NCI-H128 (cell line): ENCODE results near the gene BCAS1.

ENCODE experiments used
- DNase-seq: peaks from one replicate; lab custom pipeline; 2025; ENCODE audit not compliant: unreplicated experiment; lab: John Stamatoyannopoulos, UW

BCAS1 gene

GRCh38 chr20:53964501-53965253 lies 105.7 kb downstream of the BCAS1 start:
- no peak for DNase-seq

GRCh38 chr20:53964067-53964466 lies 106.3 kb downstream of the BCAS1 start:
- no peak for DNase-seq

- DNase-seq: no peak
Measured at GRCh38 chr20:53963635-53964034, 106.8 kb downstream of the BCAS1 start.

DNA sequence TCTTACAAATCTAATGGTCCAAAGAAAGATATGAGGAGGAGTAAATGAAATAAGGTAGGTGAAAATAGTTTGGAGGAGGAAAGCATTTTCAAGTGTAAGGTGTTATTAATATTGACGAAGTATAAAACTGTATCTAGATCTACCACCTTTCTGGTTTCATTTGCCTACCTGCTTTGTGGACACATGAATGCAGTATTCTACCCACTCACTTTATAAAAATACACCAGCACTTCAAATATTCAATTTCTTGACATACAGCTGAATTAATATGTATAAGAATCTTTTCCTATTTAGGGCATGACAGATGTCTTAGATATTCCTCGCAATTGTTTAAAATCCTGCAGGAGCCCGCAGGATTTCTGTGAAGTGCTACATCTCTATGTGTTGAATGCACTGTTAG lies 108.0 kb downstream of the BCAS1 start:
- no peak for DNase-seq

GRCh38 chr20:53961527-53961926 lies 108.9 kb downstream of the BCAS1 start:
- DNase-seq: no peak

DNA sequence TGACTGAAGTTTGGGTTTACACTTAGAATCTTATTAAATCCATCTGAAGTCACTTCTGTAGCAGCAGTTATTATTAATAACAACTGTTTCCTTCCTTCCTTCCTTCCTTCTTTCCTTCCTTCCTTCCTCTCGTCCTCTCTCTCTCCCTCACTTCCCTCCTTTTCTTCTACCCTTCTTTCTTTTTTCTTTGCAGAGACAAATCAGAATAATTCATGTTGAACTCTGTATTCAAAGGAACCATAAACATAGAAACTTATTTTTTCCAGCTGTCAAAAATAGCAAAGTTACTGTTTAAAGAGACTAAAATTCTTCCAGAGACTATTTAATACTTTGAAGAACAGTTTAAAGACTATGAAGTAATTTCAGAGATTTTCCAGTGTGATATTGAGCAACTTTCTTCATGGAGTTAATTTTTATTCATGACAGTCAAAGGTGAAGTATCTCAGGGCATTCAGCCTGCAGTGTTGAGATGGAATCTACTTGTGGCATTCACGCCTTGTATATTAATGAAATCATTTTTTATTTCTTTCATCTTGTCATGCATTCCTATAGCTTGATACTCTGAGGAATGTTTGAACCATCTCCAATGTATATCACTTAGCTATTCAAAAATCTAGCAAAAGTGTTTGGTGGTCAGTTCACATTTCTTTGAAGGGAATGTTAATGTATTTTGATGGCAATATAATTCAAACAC lies 109.7 kb downstream of the BCAS1 start:
- no peak for DNase-seq

- DNase-seq: no peak
Measured at GRCh38 chr20:53959911-53960578, 110.3 kb downstream of the BCAS1 start.

DNA sequence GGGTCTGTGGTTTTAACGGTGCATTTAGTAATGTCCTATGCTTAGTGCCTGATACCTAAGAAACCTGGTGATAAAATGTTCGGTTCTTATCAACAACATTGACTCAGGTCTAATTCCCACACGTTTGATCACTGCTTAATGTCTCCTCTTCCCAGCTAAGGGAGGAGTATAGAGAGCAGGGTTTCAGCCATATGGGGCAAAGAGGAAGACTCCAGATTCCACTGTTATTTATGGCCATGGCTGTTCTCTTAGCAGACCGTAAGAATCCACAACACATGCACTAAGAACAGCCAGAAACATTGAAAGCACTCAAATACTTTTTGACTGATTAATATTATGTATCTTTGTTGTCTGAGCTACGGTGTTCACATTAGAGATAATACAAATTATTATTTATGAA lies 112.1 kb downstream of the BCAS1 start:
- DNase-seq: no peak

DNA sequence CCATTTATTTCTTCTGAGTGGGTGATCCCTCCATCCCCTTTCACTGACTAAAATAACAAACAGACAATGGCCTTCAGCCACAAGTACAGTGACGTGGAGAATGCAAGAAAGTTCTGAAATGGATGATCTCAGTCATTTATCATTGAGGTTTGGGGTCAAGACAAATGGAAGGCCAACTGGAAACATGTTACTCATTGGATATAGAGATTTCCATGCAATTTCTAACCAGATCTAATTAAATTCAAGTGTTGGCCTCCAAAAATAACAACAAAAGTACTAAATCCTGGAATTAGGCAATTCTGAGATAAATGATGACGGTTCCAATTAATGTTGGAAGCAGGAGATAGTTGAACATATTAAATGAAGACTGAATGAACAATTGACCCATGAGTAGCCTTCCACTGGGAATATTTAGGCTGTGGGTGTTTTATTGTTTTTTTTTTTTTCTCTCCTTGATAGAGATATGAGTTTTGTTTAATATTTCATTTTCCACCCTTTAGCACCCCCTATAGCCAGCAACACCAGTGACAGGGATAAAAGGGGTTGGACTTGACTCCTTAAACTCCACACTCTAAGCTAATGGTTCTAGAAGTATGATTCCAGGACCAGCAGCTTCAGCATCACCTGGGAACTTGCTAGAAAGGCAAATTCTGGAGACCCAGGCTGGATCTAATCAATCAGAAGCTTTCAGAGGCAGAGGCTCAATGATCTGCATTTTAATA lies 112.8 kb downstream of the BCAS1 start:
- no peak for DNase-seq

DNA sequence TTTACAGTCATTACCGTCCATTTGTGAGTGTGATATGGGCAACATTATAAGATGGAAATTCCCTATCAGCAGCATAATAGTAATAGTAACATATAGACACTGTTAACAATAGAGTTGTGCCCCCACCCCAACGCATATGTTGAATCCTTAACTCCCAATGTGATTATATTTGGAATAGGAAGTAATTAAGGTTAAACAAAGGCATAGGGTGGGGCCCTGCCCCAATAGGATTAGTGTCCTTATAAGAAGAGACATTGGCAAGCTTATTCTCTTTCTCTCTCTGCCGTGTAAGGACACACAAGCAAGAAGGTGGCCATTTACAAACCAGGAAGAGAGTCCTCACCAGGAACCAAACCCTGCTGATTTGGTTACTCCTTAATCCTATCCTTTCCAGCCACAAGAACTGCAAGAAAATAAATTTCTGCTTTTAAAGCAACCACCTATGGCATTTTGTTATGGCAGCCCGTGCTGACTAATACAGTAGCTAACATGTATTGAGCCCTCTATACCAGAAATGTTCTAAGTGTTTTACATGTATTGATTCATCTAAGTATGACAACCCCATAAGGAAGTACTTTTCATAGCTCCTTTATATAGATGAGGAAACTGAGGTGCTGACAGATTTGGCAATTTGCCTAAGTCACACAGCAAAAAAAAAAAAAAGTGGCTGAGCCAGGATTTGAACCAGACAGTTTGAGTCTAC lies 114.2 kb downstream of the BCAS1 start:
- DNase-seq: no peak

- DNase-seq: no peak
Measured at GRCh38 chr20:53954723-53955658, 115.4 kb downstream of the BCAS1 start.

GRCh38 chr20:53952528-53953096 lies 117.8 kb downstream of the BCAS1 start:
- no peak for DNase-seq

GRCh38 chr20:53950578-53950977 lies 119.8 kb downstream of the BCAS1 start:
- DNase-seq: no peak

DNA sequence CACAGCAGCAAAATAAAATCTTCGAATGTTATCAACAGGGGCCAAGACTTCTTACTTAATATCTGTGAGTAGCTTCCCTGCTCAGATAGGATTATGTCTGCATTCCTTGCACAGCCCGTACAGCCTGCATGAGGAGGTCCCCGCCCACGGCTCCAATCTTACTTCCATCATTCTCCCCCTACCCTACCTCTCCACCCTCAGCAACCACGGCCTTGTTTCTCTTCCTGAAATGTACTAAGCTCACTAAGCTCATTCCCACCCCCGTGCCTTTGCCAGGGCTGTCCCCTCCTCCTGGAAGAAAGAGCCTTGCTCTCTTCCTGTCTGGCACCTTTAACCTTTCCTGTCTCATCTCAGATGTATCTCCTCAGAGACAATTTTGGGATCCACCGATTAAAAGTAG lies 120.4 kb downstream of the BCAS1 start:
- DNase-seq: no peak

- no peak for DNase-seq
Measured at GRCh38 chr20:53949319-53949839, 121.0 kb downstream of the BCAS1 start.

DNA sequence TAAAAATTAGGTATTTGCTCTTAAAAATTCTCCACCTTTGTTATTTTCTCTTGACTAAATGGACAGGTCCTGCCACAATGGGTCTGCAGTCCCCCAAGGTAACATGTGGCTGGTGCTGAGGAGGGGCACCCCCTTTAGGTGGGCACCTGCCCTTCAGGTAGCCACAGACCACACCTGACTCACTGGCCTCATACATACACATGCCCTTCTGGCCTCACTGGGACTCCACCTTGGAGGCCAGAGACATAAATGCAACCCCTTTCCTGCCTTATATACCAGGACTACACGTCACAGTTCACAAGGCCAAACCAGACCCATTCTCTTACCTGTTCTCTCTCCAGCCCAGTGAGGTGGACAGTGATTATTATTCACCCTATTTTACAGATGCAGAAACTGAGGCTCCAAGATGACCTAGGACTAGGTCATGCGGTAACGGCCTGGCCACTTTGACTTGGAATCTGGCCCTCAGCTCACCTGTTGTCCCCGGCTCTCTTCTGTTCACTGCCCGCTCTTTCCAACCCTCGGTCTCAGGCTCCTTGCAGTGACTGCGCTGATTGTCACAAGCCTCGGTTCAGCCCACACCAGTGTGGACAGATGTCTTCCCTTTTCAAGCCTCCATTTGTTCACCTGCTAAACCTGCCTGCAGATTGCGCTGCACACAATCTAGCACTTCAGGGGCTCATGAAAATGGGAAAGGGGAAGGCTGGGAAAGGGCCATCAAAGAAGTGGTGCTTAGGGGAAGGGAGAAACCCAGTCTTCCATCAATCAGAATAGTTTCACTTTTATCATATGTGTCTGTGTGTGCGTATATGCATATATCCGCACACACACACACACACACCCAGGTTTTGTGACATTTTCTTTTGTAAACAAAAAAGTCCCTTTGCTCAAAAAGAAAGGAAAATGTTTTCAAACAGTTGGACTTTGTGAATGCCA lies 121.7 kb downstream of the BCAS1 start:
- no peak for DNase-seq

DNA sequence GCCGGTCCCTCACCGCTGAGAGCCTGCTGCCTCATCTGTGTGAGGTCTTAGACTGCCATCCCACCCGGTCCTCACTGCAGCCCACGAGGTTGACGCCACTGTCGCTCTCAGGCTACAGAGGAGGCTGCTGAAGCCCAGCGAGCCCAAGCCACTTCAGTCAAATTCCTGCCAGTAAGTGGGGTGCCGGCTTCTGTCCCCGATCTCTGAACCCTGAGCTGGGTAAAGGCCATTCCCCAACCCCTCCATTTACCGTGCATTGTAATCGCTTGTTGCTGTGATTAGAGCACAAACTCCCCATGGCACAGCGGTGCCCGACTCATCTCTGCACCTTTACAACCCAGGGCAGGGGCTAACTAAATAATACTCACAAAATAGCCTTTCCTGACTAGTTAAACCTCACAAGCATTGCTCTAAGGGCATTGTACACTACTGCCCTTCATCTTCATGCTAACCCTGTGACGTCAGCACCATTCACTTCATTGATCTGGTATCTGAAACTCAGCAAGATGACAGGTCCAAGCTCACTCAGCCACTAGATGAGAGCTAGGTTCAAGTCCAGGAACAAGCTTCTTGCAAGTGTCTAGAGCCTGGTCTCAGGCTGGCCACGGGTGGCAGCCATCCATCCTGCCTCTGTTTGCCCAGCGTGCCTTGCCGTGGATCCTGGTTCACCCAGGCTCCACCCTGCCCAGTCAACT lies 122.7 kb downstream of the BCAS1 start:
- no peak for DNase-seq

GRCh38 chr20:53946106-53946505 lies 124.3 kb downstream of the BCAS1 start:
- DNase-seq: no peak
